ENCODE measurements around the gene ZNF791.

- no peak for TF ChIP-seq POLR2A (IDR thresholded peaks at IDR 0.05)
- TF ChIP-seq, protein P1, sequence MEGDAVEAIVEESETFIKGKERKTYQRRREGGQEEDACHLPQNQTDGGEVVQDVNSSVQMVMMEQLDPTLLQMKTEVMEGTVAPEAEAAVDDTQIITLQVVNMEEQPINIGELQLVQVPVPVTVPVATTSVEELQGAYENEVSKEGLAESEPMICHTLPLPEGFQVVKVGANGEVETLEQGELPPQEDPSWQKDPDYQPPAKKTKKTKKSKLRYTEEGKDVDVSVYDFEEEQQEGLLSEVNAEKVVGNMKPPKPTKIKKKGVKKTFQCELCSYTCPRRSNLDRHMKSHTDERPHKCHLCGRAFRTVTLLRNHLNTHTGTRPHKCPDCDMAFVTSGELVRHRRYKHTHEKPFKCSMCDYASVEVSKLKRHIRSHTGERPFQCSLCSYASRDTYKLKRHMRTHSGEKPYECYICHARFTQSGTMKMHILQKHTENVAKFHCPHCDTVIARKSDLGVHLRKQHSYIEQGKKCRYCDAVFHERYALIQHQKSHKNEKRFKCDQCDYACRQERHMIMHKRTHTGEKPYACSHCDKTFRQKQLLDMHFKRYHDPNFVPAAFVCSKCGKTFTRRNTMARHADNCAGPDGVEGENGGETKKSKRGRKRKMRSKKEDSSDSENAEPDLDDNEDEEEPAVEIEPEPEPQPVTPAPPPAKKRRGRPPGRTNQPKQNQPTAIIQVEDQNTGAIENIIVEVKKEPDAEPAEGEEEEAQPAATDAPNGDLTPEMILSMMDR (IDR thresholded peaks at IDR 0.05) = no peak
Measured at GRCh38 chr19:12596485-12596884, 14.2 kb upstream of the ZNF791 start.
